Sciatic nerve (tissue), 2 donors: ENCODE results near the gene SLC9A7. TPM values are rescaled to one million over a fixed set of nuclear protein-coding genes. Genes with fewer than 3 reads are reported as not detected.
"Not testable (repeated sequence)": the region's sequence is repeated elsewhere in the genome, so short reads cannot be mapped to it uniquely, and the experiment has no call there.

Source experiments
- ATAC-seq: fragments of 200-7000 bp; cut with Tn5 transposase; one replicate; pipeline ENCODE4 v1.9.1; 2020; ENCODE audit warnings: mild to moderate bottlenecking, moderate library complexity
- DNase-seq: peaks from one replicate; pipeline ENCODE4 v3.0.0-alpha.2; 2020; ENCODE audit warnings: low spot score
- intact Hi-C: fragments of 100-400 bp; cut with DNase I; formaldehyde crosslinking; loops from one replicate; pipeline ENCODE4 v1.14.2; 2022
- total RNA-seq: library from RNA; stranded (reverse); fragmentation: NEBNext Ultra II Directional; extraction: Animal tissue kit (Norgen Biotek cat#: 25700); gene quantifications from one replicate; pipeline ENCODE4 v1.2.1, GENCODE V29; 2021
- donor health status: DM: no; HTN: no; CAD: no.
- donor health status: DM: no; HTN: no; CAD: no.

Gene SLC9A7
- total RNA-seq, 1 donor from 2014 or later: 6.5 TPM

- ATAC-seq (no peak), DNase-seq (no peak)
- intact Hi-C loops: loop anchor here (10.0 kb wide), 1 partner anchor 277 kb away; no protein-coding TSS in a partner anchor
Observed at GRCh38 chrX:46757593-46757992, 1.3 kb downstream of the SLC9A7 start.

DNA sequence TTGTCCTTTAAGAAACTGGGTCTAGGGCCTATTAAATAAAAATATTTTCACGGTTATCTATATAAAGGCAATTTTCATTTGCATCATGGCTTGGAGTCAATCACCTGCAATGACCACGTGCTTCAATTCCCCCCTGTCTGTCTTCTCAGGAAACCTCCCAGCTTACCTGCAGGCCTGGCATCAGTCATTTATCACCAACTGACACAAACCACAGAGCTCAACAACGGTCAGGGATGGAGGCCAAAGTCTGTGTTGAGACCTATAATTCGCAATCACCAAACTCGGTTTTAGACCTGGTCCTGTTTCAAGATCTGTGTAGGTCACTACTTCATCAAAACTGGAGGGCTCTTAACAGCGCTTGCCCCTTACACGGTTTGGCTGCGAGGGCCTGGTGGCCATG lies 1.9 kb downstream of the SLC9A7 start:
- DNase-seq: no peak
- intact Hi-C loops: loop anchor here (10.0 kb wide), 1 partner anchor 278 kb away; no protein-coding TSS in a partner anchor

DNA sequence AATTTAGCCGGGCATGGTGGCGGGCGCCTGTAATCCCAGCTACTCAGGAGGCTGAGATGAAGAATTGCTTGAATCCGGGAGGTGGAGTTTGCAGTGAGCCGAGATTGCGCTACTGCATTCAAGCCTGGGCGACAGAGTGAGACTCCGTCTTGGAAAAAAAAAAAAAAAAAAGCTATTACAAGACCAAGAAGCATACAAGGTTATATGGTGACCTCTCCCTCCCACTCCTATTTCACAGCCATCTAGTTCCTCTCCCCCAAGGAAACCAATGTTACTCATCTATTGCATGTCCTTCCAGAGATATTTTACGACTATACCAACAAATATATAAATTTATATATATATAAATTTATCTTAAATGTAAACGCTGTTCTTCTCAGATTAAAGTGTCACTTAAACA lies 3.2 kb downstream of the SLC9A7 start:
- DNase-seq (no peak), ATAC-seq (no peak)
- intact Hi-C loops: loop anchor here (10.0 kb wide), 1 partner anchor 279 kb away; no protein-coding TSS in a partner anchor

More for the DNA sequence above, 1.9 kb downstream of the SLC9A7 start:
- ATAC-seq: no peak

DNA sequence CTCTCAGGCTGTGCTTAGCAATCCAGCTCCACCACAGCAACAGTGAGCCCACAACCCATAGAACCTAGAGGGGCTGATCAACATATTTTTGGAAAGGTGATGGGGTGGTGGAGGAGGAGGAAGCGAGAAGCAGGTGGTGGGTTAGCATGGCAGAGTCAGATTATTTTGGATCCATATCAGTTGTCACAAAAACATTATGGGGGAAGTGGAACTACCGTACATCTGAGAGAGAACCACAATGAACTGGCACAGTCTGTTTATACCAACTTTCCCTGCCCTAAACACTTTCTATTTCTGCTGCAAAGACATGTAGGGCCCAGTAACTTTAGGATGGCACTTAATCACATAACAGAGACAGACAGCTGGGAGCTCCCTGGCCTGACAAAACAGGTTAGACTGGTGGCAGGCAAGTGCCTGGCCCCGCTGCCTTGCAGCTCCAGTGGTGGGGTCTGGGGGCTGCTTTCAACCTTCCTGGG lies 4.3 kb downstream of the SLC9A7 start:
- intact Hi-C loops: loop anchor here (10.0 kb wide), 1 partner anchor 280 kb away; no protein-coding TSS in a partner anchor
- DNase-seq (no peak), ATAC-seq (no peak)

DNA sequence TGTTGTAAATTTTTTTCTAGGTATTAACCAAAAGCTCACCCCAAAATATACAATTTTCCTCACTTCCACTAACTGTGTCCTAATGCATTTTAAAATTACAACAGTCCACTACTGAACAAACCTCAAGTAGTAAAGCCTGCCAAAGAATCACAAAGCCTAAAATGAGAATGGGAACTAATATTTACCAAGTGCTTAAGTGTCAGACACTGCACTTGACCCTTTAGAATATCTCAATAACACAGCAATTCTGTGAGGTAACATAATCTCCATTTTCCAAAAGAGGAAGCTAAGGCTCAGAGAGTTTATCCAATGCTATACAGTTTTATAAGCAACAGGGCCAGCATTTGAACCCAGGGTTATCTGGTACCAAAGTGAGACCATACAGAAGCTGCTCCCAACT lies 4.9 kb downstream of the SLC9A7 start:
- intact Hi-C loops: loop anchor here (10.0 kb wide), 1 partner anchor 281 kb away; no protein-coding TSS in a partner anchor
- ATAC-seq: no peak
- DNase-seq: no peak

- intact Hi-C loops: loop anchor here (10.0 kb wide), 1 partner anchor 284 kb away; no protein-coding TSS in a partner anchor
- ATAC-seq (no peak), DNase-seq (no peak)
Observed at GRCh38 chrX:46750889-46751288, 8.0 kb downstream of the SLC9A7 start.

DNA sequence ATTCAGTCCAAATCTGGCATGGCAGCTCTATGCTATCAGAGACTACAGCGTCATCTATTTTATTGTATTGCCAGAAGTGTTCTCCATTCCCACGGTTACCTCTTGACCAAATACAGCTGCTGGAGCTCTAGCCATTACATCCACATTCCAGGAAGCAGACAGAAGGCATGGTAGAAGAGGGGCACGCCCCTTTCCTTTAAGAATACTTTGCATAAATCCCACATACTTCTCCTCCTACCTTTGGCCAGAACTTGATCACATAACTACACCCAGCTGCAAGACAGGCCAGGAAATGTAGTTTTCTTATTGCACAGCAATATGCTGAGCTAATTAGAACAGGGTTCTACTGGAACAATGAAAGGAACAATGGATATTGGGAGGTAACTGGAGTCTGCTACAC lies 14.9 kb downstream of the SLC9A7 start:
- ATAC-seq (no peak), DNase-seq (no peak)
- intact Hi-C loops: no loop called here

DNA sequence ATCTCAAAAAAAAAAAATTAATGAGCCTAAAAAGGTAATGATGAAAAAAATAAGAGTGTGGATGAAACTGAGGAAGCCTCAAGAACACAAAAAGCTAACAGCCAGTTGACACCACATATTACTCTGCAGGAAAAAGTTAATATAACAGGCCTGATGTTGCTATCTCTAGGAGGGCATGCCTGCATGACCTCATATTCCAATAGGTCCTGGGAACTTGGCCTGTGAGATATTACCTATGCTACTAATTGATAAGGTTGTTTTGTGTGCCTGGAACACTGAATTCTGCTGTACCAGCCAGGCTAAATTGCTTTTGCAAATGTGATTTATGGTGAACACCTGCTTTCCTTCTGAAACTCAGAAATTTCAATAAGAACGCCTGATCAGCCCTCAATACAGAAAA lies 15.9 kb downstream of the SLC9A7 start:
- DNase-seq (no peak), ATAC-seq (no peak)

DNA sequence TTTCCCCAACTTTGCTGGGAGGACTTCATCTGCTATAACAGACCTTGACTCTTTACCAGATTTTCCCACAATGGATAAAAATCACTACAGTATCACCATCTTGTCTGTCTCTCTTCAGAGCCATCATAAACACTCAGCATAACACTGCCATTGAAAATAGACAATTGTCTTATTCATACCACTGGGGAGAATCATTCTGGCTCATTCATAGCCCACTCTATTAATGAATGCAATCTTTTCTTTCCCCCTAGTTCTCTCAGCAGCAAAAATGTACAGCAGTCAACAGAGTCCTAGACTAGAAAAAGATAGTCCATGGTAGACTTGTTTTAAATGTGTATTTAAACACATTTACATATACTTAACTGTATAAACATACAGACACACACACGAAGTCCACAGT lies 19.2 kb downstream of the SLC9A7 start:
- intact Hi-C loops: no loop called here
- ATAC-seq: no peak
- no peak for DNase-seq

More for the DNA sequence above, 15.9 kb downstream of the SLC9A7 start:
- intact Hi-C loops: no loop called here

DNA sequence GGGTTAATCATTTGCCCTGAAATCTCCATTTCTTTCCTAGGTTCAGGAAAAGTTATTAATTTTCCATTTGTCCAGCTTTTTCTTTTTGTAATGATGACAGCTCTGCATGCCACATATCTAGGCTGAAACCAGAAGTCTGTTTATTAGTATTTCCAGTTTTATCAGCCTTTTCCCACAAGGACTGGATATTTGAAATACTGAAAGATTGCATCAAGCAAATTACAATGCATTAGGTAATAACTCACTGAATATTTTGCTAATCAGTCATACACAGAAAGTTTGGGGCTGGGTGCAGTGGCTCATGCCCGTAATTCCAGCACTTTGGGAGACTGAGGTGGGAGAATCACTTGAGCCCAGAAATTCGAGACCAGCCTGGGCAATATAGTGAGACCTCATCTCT lies 21.5 kb downstream of the SLC9A7 start:
- intact Hi-C loops: no loop called here
- DNase-seq: no peak
- ATAC-seq: no peak

- intact Hi-C loops: no loop called here
- no peak for DNase-seq
- ATAC-seq: no peak
Observed at GRCh38 chrX:46737041-46737440, 21.9 kb downstream of the SLC9A7 start.

- DNase-seq: no peak
- intact Hi-C loops: no loop called here
- no peak for ATAC-seq
Observed at GRCh38 chrX:46735622-46736021, 23.3 kb downstream of the SLC9A7 start.

DNA sequence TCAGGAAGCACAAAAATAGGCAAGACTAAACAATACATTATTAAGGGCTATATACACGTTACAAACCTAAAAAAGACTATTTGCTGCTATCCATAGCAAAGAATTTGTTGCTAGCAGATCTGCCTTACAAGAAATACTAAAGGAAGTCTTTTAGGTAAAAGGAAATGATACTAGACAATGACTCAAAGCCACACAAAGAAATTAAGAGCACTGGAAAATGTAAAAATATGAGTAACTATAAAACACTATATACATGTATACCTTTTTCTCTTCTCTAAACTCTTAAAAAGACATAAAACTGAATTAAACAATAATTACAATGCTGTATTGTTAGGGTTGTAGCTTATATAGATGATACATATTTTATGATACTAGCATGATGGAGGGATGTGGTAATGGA lies 25.7 kb downstream of the SLC9A7 start:
- intact Hi-C loops: no loop called here

GRCh38 chrX:46730765-46731164 lies 28.2 kb downstream of the SLC9A7 start:
- no peak for DNase-seq
- no peak for ATAC-seq
- intact Hi-C loops: no loop called here

More for the DNA sequence above, 25.7 kb downstream of the SLC9A7 start:
- ATAC-seq: no peak
- no peak for DNase-seq

GRCh38 chrX:46727441-46727840 lies 31.5 kb downstream of the SLC9A7 start:
- ATAC-seq: no peak
- intact Hi-C loops: no loop called here
- no peak for DNase-seq

GRCh38 chrX:46723569-46723927 lies 35.4 kb downstream of the SLC9A7 start:
- ATAC-seq, intact Hi-C loops, DNase-seq: not testable (repeated sequence)

- no peak for ATAC-seq
- no peak for DNase-seq
- intact Hi-C loops: no loop called here
Observed at GRCh38 chrX:46722742-46723568, 36.0 kb downstream of the SLC9A7 start.

- intact Hi-C loops: no loop called here
- ATAC-seq: no peak
Observed at GRCh38 chrX:46716796-46717195, 42.1 kb downstream of the SLC9A7 start.

GRCh38 chrX:46715997-46716396 lies 42.9 kb downstream of the SLC9A7 start:
- intact Hi-C loops: no loop called here
- DNase-seq (no peak), ATAC-seq (no peak)

More at GRCh38 chrX:46716796-46717195, 42.1 kb downstream of the SLC9A7 start:
- DNase-seq: no peak

GRCh38 chrX:46715530-46715929 lies 43.4 kb downstream of the SLC9A7 start:
- no peak for ATAC-seq
- intact Hi-C loops: no loop called here

More at GRCh38 chrX:46715530-46715929, 43.4 kb downstream of the SLC9A7 start:
- no peak for DNase-seq
